ENCODE data around the gene SGTA. TPM values are rescaled to one million over a fixed set of nuclear protein-coding genes. Genes with fewer than 3 reads are reported as not detected.

SGTA gene
- total RNA-seq, 1 donor from 2014 or later: 106 TPM

DNA sequence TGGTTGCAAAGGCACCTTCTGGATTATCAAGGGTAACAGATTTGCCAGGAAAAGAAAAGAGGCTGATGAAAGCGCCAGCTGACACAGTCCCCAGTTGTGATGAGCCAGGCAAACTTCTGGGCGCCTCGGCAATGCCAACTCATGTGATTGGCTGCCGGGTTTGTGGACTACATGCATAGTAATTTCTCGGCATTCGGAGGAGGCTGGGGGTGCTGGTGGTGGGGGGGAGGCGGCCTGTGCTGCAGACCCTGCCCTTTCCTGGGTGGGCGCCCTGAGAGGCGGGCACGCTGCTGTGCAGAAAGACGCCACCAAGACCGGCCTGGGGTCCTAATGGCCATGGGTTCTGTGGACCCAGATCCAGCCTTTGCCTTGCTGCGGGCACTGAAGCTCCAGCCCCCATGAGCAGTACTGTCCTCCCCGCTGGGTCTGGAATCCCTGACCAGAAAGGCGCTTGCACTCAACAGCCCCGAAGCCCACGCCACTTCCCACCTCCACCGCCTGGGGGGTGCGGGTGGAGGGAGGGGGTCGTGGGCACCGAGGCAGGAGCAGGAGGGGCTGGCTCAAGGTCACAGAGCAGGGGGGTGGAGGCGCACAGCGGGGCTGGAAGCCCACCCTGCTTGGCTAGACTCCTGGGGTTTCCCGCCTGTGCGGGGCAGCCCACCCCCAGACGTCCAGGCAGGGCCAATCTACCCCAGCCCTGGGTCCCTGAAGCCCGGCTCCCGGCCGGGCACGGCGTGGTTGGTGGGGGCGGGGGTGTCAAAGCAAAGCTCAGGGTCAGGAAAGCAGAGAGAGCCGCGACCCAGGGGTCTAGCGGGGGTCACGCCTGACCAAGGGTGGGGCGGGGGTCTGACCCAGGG, 62.9 kb downstream of the SGTA start:
- no peak for DNase-seq (ENCODE audit: low read depth)
- TF ChIP-seq, protein P1, sequence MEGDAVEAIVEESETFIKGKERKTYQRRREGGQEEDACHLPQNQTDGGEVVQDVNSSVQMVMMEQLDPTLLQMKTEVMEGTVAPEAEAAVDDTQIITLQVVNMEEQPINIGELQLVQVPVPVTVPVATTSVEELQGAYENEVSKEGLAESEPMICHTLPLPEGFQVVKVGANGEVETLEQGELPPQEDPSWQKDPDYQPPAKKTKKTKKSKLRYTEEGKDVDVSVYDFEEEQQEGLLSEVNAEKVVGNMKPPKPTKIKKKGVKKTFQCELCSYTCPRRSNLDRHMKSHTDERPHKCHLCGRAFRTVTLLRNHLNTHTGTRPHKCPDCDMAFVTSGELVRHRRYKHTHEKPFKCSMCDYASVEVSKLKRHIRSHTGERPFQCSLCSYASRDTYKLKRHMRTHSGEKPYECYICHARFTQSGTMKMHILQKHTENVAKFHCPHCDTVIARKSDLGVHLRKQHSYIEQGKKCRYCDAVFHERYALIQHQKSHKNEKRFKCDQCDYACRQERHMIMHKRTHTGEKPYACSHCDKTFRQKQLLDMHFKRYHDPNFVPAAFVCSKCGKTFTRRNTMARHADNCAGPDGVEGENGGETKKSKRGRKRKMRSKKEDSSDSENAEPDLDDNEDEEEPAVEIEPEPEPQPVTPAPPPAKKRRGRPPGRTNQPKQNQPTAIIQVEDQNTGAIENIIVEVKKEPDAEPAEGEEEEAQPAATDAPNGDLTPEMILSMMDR (conservative IDR thresholded peaks at IDR 0.05; ENCODE audit: low read depth, low read length): no peak
- H3K4me3 ChIP-seq (ENCODE audit: low read depth, low read length): peak overlapping the region; percentile 22

DNA sequence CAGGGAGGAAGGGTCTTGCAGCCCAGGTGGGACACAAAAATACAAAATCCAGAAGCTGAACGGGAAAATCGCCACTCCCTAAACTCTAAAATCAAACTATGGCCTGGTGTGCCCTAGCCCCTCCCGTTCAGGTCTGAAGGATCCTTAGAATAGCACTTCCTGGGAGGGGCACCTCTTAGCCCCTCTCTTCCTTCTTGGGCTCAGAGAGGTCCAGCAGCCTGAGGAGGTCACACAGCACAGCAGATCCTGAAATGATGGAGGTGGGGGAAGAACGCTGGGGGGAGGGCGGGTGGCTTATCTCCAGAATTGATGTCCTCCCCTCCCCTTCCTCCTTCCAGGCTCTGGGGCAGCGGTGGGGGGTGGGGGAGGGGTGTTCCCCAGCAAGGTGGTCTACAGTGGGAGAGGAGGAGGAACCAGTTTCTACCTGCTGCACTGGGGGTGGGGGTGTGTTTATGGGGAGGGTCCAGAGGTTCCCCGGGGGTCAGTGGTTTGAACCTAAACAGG, 63.8 kb downstream of the SGTA start:
- DNase-seq (ENCODE audit: low read depth): no peak
- TF ChIP-seq, protein P1 (conservative IDR thresholded peaks at IDR 0.05; ENCODE audit: low read depth, low read length): no peak

DNA sequence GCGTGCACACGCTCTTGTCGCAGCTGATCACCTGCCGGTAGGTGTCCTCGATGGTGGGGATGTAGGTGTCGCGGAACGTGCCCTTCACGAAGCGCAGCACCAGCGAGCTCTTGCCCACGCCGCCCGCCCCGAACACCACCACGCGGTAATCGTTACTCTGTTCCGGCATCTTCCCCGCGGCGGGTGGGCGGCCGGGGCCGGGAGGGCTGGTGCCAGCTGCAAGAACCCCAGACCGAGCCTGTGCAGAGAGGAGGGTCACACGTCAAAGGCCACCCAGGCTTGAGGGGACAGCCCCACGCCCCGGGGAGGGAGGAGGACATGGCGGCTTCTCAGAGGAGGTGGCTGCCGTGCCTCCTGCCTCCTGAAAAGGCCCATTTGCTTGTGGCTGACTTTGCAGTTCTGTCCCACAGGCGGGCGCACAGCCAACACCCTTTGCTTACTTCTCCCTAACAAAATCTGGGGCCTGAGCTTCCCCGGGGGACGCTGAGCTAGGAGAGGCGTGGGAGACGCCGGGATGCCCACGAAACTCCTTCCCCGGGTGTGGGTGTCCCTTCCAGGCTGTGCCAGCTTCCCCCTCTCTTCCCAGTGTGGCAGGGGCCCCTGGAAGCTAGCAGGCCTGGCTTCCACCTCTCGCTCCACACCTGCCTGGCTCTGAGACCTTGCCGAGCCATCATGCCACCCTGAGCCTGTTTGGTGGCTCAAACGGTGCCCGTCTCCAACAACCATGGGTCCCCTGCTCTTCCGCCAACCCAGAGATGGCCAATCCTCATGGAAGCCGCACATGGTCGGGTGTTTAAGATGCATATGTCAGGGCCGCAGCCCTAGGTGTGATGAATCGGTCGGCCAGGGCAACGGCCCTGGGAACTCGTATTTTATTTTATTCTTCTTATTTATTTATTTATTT, 65.2 kb downstream of the SGTA start:
- TF ChIP-seq, protein P1 (conservative IDR thresholded peaks at IDR 0.05; ENCODE audit: low read depth, low read length): no peak
- DNase-seq (ENCODE audit: low read depth): no peak
- no peak overlapping the region for H3K4me3 ChIP-seq (ENCODE audit: low read depth, low read length)

More for the DNA sequence above, 63.8 kb downstream of the SGTA start:
- H3K4me3 ChIP-seq (ENCODE audit: low read depth, low read length): no peak overlapping the region

DNA sequence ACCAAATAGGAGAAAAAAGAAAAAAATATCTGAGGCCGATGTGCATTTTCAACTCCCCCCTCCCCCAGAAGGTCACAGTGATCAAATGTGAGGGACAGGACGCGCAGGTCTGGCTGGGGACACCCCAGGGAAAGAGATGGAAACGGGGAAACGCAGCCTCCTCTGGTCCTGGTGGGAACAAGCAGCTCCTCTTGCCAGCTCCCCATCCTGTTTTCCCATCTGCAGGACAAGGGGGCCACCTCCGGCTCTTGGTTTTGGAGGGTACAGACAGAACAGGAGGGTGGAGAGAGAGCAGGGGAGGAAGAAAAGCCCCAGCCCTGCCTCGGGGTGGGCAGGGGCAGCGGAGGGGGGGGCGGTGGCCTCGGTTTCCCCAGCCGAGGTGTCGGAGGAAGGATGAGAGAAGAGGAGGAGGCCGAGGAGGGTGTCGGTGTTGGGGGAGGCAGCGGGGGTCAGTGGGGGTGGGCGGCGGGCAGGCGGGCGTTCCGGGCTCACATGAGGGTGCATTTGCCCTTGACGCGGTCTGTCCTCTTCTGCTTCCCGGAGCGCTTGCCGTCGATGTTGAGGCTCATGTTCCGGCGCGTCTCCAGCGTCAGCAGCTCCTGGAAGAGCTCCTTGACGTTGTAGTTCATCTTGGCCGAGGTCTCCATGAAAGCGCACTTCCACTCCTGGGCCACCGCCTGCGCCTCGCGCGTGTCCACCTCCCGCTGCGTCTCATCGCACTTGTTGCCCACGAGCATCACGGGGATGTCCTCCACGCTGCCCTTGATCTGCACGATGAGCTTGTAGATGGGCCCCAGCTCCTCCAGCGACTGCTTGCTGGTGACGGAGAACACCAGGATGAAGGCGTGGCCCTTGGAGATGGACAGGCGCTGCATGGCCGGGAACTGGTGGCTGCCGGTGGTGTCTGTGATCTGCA, 66.1 kb downstream of the SGTA start:
- TF ChIP-seq, protein P1 (conservative IDR thresholded peaks at IDR 0.05; ENCODE audit: low read depth, low read length): no peak

DNA sequence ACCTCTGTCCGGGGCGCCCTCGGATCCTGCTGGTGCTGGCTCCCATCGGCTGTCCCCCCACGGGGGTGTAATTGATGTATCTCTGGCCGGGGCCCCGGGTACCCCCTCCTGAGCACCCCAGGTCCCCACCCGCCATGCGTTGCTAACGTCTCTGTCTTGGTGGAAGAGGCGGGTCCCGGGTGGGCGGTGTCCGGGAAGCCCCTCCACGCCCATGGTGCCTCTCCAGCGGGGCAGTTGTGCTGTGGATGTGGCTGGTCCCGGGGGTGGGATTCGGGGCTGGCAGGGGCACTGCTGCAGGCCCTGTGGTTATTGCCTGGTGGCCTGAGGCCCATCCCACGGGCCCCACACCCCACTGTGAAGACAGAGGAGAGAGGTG, 66.8 kb downstream of the SGTA start:
- no peak for DNase-seq (ENCODE audit: low read depth)
- H3K4me3 ChIP-seq (ENCODE audit: low read depth, low read length): no peak overlapping the region
- TF ChIP-seq, protein P1 (conservative IDR thresholded peaks at IDR 0.05; ENCODE audit: low read depth, low read length): no peak

More for the DNA sequence above, 66.1 kb downstream of the SGTA start:
- no peak overlapping the region for H3K4me3 ChIP-seq (ENCODE audit: low read depth, low read length)
- no peak for DNase-seq (ENCODE audit: low read depth)

Data from epithelial cell of proximal tubule (primary cell).